Hematopoietic multipotent progenitor cell treated with erythropoietin and hydrocortisone succinate and interleukin-3 and kit ligand, for 15 days (in vitro differentiated cells): ENCODE measurements around the gene SBNO1.
"Not testable (repeated sequence)": the region's sequence is repeated elsewhere in the genome, so short reads cannot be mapped to it uniquely, and the experiment has no call there.

ENCODE experiments used
- DNase-seq: peaks from one replicate; pipeline ENCODE4 v3.0.0-alpha.2; 2015; ENCODE audit warnings: low spot score

Gene SBNO1

GRCh38 chr12:123270214-123271000, 94.2 kb downstream of the SBNO1 start:
- no peak for DNase-seq

DNA sequence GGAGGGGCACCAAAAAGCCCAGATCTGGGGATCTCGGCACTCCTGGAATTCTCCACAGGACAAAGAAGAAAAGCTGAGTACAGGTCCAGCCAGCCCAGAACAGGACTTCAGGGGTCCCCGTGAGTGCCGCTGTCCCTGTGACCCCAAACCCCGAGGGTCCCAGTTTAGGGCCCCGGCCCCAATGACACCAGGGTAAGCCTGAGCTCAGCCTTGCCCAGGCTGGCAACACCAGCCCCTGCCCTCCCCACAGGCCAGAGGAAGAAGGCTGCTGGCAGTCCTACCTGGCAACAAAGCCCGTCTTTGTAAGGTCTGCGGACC, 94.8 kb downstream of the SBNO1 start:
- DNase-seq, result no peak

- DNase-seq, result no peak
Measured at GRCh38 chr12:123269395-123269892, 95.2 kb downstream of the SBNO1 start.

DNA sequence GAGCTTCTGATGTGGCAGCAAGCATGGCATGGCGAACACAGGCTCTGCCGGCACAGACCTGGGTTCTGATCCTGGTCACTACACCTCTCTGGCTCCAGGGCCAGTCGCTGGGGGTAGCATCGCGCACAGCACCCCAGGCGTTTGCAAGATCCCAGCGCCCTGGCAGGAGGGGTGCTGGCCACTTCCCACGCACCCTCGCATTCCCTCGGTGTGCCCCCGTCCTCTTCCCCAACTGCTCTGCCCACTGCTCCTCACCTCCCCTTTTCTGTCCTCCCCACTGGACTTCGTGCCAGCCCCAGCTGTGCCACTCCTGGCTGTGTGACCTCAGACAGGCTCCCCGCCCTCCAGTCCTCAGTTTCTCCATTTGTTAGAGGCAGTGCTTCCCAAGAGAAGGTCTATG, 95.8 kb downstream of the SBNO1 start:
- DNase-seq, result no peak

GRCh38 chr12:123267991-123268843, 96.4 kb downstream of the SBNO1 start:
- DNase-seq, result no peak

DNA sequence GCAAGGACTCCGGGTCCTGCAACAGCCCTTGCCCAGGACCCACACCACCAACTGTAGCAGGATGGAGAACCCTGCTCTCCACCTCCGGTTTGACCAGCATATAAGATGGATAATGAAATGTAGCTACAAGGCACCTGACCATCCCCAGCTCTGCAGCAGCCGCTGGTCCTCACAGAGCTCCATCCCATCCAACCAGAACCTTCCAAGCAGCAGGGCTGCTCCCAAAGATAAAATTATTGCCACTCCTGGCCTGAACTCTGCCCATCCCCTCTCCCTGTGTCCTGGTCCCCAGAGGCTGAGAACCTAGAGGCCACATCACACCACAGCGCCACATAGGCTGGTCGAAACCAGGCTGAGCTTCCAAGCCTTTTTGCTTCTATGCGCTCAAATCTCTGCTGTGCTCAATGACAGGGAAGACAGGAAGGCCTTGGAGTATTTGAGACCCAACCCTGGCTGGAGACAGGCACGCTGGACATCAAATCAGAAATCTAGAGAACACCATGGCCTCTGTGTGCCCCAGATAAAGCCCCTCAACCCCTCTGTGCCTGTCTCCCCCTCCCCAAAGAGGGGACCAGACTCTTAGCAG, 97.2 kb downstream of the SBNO1 start:
- DNase-seq, result no peak

- no peak for DNase-seq
Measured at GRCh38 chr12:123266679-123267277, 97.9 kb downstream of the SBNO1 start.

- no peak for DNase-seq
Measured at GRCh38 chr12:123265851-123266678, 98.6 kb downstream of the SBNO1 start.

GRCh38 chr12:123264642-123265041, 100.0 kb downstream of the SBNO1 start:
- no peak for DNase-seq

DNA sequence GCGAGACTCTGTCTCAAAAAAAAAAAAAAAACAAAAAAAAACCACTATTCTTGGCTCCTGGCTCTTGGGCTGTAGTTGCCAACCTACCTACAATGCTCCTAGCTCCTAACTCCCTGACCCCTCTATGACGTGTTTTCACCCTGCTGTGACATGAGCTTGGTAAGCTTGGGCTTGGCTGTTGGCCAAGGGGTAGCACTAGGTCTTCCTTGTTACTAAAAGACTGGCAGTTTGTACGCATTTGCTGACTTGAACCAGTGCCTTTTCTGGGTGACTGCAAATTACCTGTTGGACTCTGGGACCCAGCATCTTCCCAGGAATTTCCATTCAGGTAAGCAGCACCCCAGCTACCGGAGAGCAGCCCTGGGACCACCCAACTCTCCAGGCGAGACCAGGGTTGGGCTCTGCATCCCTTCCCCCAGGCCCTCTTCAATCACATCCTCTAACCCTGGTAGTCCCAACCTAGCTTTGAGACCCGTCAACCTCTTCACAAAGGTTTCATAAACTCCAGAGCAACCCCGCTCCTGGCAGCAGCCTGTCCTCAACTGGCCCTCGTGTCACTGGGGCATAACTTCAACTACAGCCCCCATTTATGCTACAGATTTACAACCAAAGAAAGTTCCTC, 101.3 kb downstream of the SBNO1 start:
- DNase-seq, result no peak

- no peak for DNase-seq
Measured at GRCh38 chr12:123261196-123261595, 103.5 kb downstream of the SBNO1 start.

GRCh38 chr12:123260081-123260480, 104.6 kb downstream of the SBNO1 start:
- no peak for DNase-seq

DNA sequence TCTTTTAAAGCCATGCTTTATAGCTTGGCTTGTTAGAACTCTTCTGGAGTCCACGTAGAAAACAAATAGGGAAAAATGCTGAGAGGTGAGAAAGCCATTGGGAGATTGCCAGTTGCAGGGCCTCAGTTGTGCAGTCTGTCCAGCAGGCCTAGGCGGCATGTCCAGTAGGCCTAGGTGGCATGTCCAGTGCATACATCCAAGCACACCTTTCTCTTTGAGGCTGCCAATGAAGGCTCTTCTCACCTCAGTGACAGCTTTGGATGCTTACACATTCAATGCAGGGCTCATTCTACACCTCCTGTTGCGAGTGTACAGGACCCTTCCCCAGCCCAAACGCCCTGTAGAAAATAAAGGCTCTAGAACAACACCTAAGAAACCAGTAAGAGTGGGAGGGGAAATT, 106.1 kb downstream of the SBNO1 start:
- DNase-seq, result no peak

DNA sequence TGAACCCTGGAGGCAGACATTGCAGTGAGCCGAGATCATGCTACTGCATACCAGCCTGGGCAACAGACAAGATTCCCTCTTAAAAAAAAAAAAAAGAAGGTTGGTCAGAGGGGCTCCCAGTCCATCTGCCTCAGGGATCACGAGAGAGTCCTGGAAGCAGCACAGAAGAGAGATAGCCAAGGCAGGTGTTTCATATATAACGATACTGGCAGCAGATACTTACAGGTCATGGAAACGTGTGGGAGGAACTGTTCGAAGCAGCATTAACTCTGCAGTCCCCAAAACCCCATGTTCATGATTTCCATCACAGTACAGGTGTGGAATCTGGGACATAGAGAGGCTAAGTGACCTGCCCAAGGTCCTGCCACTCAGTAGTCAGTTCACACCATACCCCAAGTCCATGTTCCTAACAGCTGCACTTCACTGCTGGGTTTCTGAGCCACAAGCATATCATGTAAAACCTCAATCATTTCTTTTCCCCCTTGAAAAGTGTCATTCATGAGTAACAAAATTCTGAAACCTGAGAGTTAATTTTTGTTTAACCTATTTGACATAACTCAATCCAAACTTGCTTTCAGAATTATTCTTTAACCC, 109.7 kb downstream of the SBNO1 start:
- DNase-seq, result no peak

DNA sequence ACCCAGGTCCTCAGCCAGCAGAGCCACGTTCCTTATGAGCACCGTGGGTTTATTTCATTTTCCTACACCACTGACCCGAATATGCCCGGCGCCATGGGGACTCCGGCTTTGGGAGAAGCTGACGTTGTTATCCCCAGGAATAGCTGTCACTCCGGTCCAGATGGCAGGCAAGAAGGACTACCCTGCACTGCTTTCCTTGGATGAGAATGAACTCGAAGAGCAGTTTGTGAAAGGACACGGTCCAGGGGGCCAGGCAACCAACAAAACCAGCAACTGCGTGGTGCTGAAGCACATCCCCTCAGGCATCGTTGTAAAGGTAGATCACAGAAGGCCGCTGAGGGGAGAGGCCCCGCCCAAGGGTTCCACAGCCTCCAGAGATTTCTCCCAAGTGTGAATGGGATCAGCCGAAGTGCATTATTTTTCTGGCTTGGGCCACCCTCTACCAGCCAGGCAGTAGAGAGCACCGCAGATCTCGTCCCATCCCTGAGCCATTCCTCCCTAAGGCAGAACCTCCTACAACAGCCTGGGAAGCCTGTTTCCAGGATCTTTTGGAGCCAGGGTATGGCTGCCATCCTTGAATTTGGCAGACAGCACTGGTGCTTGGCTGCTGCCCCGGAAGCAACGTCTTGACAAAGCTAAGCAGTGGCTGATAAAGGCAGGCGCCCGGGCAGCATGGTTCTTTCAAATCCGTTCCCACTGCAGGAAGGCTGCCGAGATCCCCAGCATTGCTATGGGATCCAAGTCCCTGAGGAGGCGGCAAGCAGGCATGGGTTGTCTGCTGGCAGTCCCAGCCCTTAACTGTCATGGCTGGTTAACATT, 110.8 kb downstream of the SBNO1 start:
- DNase-seq, result no peak

GRCh38 chr12:123252365-123252764, 112.3 kb downstream of the SBNO1 start:
- not testable (repeated sequence) for DNase-seq

GRCh38 chr12:123251403-123252076, 113.1 kb downstream of the SBNO1 start:
- no peak for DNase-seq

- DNase-seq, result no peak
Measured at GRCh38 chr12:123250471-123251383, 113.9 kb downstream of the SBNO1 start.
